ENCODE data around the gene CD27. TPM values are rescaled to one million over a fixed set of nuclear protein-coding genes. Genes with fewer than 3 reads are reported as not detected.

The CD27 gene
- total and polyA plus RNA-seq, 8 donors: 0.92 to 8.7 (median 3.2) TPM; not detected in 3

DNA sequence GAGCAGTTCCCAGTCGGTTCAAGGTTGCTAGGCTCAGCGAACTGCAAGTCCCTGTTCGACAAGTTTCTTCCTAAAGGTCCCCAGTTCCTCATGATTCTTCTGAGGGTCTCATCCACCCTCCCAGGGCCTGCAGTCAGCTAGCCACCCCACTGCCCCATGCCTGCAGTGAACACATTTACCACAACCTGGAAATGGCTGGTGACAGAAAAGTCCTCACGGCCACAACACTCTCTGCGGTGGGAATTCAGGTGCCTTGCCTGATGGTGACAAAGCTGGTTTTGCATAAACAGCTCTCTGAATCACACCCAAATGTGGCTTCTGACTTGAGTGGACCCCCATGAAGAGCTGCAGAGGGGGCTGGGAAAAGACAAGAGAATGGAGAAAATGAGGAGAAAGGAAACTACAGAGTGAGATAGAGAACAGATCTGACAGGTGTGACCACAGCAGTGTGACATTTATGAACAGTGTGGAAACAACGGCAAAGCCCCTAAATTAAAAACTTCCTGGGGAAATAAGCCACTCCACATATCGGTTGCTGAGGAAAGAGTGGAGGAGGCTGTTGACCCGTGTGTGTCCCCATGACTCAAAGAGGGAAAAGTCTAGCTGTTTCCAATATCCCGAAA, 1.3 kb upstream of the CD27 start:
- Histone ChIP-seq H3K4me1 (no peaks in the 10 kb centered on the region), H3K9me3 (no peaks in the 10 kb centered on the region), H3K27me3 (no peaks in the 10 kb centered on the region), H3K4me3 (no peak overlapping the region), H3K27ac (peak overlapping the region in 1 of 5 donors; percentile 23), H3K36me3 (peaks cover 0 to 71% (median 40%) of the 10 kb centered on the region in 4 donors)
- no peak for TF ChIP-seq EP300 (IDR thresholded peaks at IDR 0.05)
- no peak for TF ChIP-seq POLR2A (IDR thresholded peaks at IDR 0.05)
- TF ChIP-seq, protein P1, sequence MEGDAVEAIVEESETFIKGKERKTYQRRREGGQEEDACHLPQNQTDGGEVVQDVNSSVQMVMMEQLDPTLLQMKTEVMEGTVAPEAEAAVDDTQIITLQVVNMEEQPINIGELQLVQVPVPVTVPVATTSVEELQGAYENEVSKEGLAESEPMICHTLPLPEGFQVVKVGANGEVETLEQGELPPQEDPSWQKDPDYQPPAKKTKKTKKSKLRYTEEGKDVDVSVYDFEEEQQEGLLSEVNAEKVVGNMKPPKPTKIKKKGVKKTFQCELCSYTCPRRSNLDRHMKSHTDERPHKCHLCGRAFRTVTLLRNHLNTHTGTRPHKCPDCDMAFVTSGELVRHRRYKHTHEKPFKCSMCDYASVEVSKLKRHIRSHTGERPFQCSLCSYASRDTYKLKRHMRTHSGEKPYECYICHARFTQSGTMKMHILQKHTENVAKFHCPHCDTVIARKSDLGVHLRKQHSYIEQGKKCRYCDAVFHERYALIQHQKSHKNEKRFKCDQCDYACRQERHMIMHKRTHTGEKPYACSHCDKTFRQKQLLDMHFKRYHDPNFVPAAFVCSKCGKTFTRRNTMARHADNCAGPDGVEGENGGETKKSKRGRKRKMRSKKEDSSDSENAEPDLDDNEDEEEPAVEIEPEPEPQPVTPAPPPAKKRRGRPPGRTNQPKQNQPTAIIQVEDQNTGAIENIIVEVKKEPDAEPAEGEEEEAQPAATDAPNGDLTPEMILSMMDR (IDR thresholded peaks at IDR 0.05): no peak
- TF ChIP-seq POLR2AphosphoS5 (IDR thresholded peaks at IDR 0.05): no peak
- WGBS, 5 donors: 58 to 70% (median 66%) methylated on average over 8 to 9 of the region's 9 CpGs
- DNase-seq: no peak
- intact Hi-C loops (cut with DNase I; ENCODE audit: low total_unique reads): no loop called here

DNA sequence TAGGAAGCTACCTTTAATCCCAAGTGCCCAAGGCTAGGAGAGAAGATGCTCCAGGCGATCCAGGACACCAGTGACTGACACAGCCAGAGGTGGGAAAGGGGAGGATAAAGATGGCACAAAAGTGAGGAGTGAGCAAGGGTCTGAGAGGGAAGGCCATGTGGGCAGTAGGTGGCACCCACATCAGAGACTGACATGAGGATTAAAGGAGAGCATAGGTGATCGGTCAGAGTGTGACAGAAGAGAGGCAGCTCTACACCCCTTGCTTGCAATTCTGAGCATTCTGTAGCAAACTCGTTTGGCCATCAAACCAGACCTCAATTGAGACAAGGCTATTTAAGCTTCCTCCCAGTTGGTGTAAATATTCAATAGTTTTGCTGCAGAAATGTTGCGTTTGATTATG, 724 bp upstream of the CD27 start:
- intact Hi-C loops (cut with DNase I; ENCODE audit: low total_unique reads): no loop called here
- Histone ChIP-seq H3K4me3 (no peak overlapping the region), H3K9me3 (no peaks in the 10 kb centered on the region), H3K27ac (peak overlapping the region in 1 of 5 donors; percentile 23), H3K4me1 (peaks cover 0 to 4% (median 2%) of the 10 kb centered on the region in 4 donors), H3K36me3 (peaks cover 0 to 70% (median 40%) of the 10 kb centered on the region in 4 donors), H3K27me3 (no peaks in the 10 kb centered on the region)
- DNase-seq: no peak
- 70 to 79% (median 77%) methylated on average over 4 of the region's 4 CpGs for WGBS, 5 donors
- TF ChIP-seq POLR2AphosphoS5 (IDR thresholded peaks at IDR 0.05): no peak
- TF ChIP-seq, protein P1 (IDR thresholded peaks at IDR 0.05): no peak
- no peak for TF ChIP-seq POLR2A (IDR thresholded peaks at IDR 0.05)
- TF ChIP-seq EP300 (IDR thresholded peaks at IDR 0.05): no peak

DNA sequence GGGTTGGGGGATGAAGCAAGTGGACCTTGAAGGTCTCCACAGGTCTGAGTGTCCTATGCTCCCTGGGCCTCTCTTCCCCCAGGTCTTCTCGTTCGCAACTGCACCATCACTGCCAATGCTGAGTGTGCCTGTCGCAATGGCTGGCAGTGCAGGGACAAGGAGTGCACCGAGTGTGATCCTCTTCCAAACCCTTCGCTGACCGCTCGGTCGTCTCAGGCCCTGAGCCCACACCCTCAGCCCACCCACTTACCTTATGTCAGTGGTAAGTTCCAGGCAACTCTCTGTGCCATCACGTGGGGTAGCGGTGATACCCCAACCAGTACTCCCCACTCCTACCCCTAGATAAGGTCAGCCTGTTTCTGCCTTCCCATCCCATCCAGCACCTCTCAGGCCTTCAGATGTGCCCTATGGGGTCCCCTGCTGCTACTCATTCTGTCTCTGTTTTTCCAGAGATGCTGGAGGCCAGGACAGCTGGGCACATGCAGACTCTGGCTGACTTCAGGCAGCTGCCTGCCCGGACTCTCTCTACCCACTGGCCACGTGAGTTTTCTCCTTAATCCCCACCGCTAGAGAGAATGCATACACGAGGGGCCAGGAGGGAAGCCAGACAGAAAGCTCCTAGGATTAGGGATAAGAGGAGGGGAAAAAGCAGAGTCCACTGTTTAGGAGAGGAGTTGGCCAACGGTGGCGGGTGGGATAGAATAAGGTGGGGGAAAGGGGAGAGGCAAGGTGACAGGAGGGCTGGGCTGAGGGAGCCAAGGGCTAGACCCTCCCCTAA, 5.5 kb downstream of the CD27 start:
- 66 to 79% (median 73%) methylated on average over 14 to 16 of the region's 16 CpGs for WGBS, 5 donors
- Histone ChIP-seq H3K36me3 (peaks cover 13 to 51% (median 48%) of the 10 kb centered on the region in 4 donors), H3K4me3 (peak overlapping the region; percentile 62 to 73 (median 66)), H3K4me1 (peaks cover 20 to 49% (median 39%) of the 10 kb centered on the region in 4 donors), H3K9me3 (no peaks in the 10 kb centered on the region), H3K27me3 (no peaks in the 10 kb centered on the region), H3K27ac (peak overlapping the region in 4 of 5 donors; percentile 96 to 98 (median 97))
- intact Hi-C loops (cut with DNase I; ENCODE audit: low total_unique reads): no loop called here
- TF ChIP-seq, protein P1 (IDR thresholded peaks at IDR 0.05): no peak
- no peak for TF ChIP-seq POLR2A (IDR thresholded peaks at IDR 0.05)
- no peak for TF ChIP-seq POLR2AphosphoS5 (IDR thresholded peaks at IDR 0.05)
- TF ChIP-seq EP300 (IDR thresholded peaks at IDR 0.05): no peak
- DNase-seq: peak in 1 of 2 donors; percentile 35

DNA sequence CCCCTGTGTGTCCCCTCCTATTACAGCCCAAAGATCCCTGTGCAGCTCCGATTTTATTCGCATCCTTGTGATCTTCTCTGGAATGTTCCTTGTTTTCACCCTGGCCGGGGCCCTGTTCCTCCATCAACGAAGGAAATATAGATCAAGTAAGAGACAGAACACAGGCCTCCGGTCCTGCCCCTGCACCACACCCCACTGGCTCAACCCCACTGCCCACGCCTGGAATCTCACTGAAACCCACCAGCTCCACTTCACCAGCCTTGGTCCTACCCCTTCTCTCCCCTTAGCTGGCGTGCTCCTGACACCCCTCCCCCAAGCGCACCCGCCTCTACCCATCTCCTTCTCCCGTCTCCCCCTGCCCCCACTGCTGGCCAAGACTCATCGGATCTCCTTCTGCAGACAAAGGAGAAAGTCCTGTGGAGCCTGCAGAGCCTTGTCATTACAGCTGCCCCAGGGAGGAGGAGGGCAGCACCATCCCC, 6.2 kb downstream of the CD27 start:
- Histone ChIP-seq H3K4me3 (peak overlapping the region; percentile 62 to 73 (median 66)), H3K4me1 (peaks cover 20 to 49% (median 39%) of the 10 kb centered on the region in 4 donors), H3K36me3 (peaks cover 13 to 49% (median 47%) of the 10 kb centered on the region in 4 donors), H3K9me3 (no peaks in the 10 kb centered on the region), H3K27me3 (no peaks in the 10 kb centered on the region), H3K27ac (peak overlapping the region; percentile 89 to 98 (median 97))
- peak in 1 of 2 donors; percentile 64 for DNase-seq
- WGBS, 5 donors: 7 to 12% (median 9%) methylated on average over 11 of the region's 11 CpGs
- TF ChIP-seq POLR2A (IDR thresholded peaks at IDR 0.05): no peak
- no peak for TF ChIP-seq POLR2AphosphoS5 (IDR thresholded peaks at IDR 0.05)
- no peak for TF ChIP-seq EP300 (IDR thresholded peaks at IDR 0.05)
- TF ChIP-seq, protein P1 (IDR thresholded peaks at IDR 0.05): no peak
- intact Hi-C loops (cut with DNase I; ENCODE audit: low total_unique reads): no loop called here

All from stomach (tissue), 9 donors.